Uterus (tissue), 4 donors: ENCODE data around the gene ACTN1. TPM values are rescaled to one million over a fixed set of nuclear protein-coding genes. Genes with fewer than 3 reads are reported as not detected.
"Not testable (repeated sequence)": the region's sequence is repeated elsewhere in the genome, so short reads cannot be mapped to it uniquely, and the experiment has no call there.

Experiments
- DNase-seq, 2 donors: peaks; one replicate each; pipeline ENCODE4 v3.0.0-alpha.2; 2019 to 2020
- H3K27ac ChIP-seq, 2 donors: fragments of 200-600 bp; sonication (generic); 1 replicate in 1 of 2; 2 replicates in 1 of 2; pipeline ENCODE4 v1.5.1; 2016 to 2018
- H3K27me3 ChIP-seq, 2 donors: fragments of 200-600 bp; sonication (generic); one replicate each; pipeline ENCODE4 v1.5.1; 2018 to 2019; ENCODE audit warnings: control low read depth in 1 of 2
- H3K36me3 ChIP-seq, 2 donors: fragments of 200-600 bp; sonication (generic); one replicate each; pipeline ENCODE4 v1.5.1; 2019; ENCODE audit warnings: control low read depth in 1 of 2
- H3K4me1 ChIP-seq, 2 donors: fragments of 200-600 bp; sonication (generic); one replicate each; pipeline ENCODE4 v1.5.1; 2018 to 2019; ENCODE audit warnings: control low read depth in 1 of 2
- H3K4me3 ChIP-seq, 2 donors: fragments of 200-600 bp; sonication (generic); 1 replicate in 1 of 2; 2 replicates in 1 of 2; pipeline ENCODE4 v1.5.1; 2018 to 2019; ENCODE audit warnings: mild to moderate bottlenecking in 1 of 2
- H3K9me3 ChIP-seq, 2 donors: fragments of 200-600 bp; sonication (generic); one replicate each; pipeline ENCODE4 v1.5.1; 2019; ENCODE audit warnings: control low read depth in 1 of 2
- POLR2A ChIP-seq, 2 donors: fragments of 450-650 bp; IDR thresholded peaks; one replicate each; pipeline ENCODE4 v1.6.1; 2016; ENCODE audit warnings: antibody characterized with exemption in 2 of 2, mild to moderate bottlenecking in 1 of 2, moderate library complexity in 1 of 2
- intact Hi-C: fragments of 100-400 bp; cut with DNase I; formaldehyde crosslinking; loops from one replicate; pipeline ENCODE4 v1.15.1; 2023; ENCODE audit warnings: low total_unique reads
- total RNA-seq, 4 donors: library from RNA; depleted of rRNA in 3 of 4; stranded (reverse); fragments of >200 nt in 3 of 4; gene quantifications; one replicate each; pipeline versions ENCODE4 v1.1.0 to v1.2.4, GENCODE V29; 2014 to 2023
- TF ChIP-seq, protein P1 (sequence below), 4 experiments: fragments of 200-600 bp in 2 of 4; fragments of 450-650 bp in 2 of 4; sonication (generic) in 2 of 4; IDR thresholded peaks; one replicate each; pipeline ENCODE4 v1.5.1; 2016 to 2019; ENCODE audit warnings: antibody characterized with exemption in 4 of 4, mild to moderate bottlenecking in 2 of 4, moderate library complexity in 1 of 4
- donor health status: DM: yes; HTN: yes; CAD: no.

ACTN1 gene
- 100 to 1,000 TPM; 147 to 538 (median 343) TPM for total RNA-seq

GRCh38 chr14:68979021-68979721 lies at the start of gene ACTN1:
ACTN1 (minus strand) TSS chr14:68979302; CDS start chr14:68979056, 246 bp downstream.
- no peaks in the 10 kb centered on the region for H3K9me3 ChIP-seq
- peaks cover 8 to 13% of the 10 kb centered on the region in 2 donors for H3K4me1 ChIP-seq
- peak within 1 kb of the TSS; percentile 88 to 94 for H3K4me3 ChIP-seq
- H3K27me3 ChIP-seq, result no peaks in the 10 kb centered on the region
- DNase-seq, result peak; percentile 95 to 97
- TF ChIP-seq POLR2A (IDR thresholded peaks at IDR 0.05), result peak; percentile 87 to 91
- TF ChIP-seq, protein P1, sequence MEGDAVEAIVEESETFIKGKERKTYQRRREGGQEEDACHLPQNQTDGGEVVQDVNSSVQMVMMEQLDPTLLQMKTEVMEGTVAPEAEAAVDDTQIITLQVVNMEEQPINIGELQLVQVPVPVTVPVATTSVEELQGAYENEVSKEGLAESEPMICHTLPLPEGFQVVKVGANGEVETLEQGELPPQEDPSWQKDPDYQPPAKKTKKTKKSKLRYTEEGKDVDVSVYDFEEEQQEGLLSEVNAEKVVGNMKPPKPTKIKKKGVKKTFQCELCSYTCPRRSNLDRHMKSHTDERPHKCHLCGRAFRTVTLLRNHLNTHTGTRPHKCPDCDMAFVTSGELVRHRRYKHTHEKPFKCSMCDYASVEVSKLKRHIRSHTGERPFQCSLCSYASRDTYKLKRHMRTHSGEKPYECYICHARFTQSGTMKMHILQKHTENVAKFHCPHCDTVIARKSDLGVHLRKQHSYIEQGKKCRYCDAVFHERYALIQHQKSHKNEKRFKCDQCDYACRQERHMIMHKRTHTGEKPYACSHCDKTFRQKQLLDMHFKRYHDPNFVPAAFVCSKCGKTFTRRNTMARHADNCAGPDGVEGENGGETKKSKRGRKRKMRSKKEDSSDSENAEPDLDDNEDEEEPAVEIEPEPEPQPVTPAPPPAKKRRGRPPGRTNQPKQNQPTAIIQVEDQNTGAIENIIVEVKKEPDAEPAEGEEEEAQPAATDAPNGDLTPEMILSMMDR (IDR thresholded peaks at IDR 0.05), result peak in 1 of 4 experiments; percentile 29
- H3K36me3 ChIP-seq, result no peaks in the 10 kb centered on the region
- intact Hi-C loops, result loop anchor here (5.0 kb wide), 1 partner anchor 37 kb away; no protein-coding TSS in a partner anchor
- peak within 1 kb of the TSS; percentile 97 to 100 for H3K27ac ChIP-seq

GRCh38 chr14:69027242-69027913 lies 48.3 kb upstream of the ACTN1 start:
- H3K4me3 ChIP-seq, result no peak overlapping the region
- DNase-seq, result no peak
- intact Hi-C loops, result no loop called here
- H3K27ac ChIP-seq, result no peak overlapping the region
- no peaks in the 10 kb centered on the region for H3K4me1 ChIP-seq
- TF ChIP-seq, protein P1 (IDR thresholded peaks at IDR 0.05), result no peak
- no peak for TF ChIP-seq POLR2A (IDR thresholded peaks at IDR 0.05)
- H3K27me3 ChIP-seq, result no peaks in the 10 kb centered on the region
- H3K36me3 ChIP-seq, result no peaks in the 10 kb centered on the region
- no peaks in the 10 kb centered on the region for H3K9me3 ChIP-seq

DNA sequence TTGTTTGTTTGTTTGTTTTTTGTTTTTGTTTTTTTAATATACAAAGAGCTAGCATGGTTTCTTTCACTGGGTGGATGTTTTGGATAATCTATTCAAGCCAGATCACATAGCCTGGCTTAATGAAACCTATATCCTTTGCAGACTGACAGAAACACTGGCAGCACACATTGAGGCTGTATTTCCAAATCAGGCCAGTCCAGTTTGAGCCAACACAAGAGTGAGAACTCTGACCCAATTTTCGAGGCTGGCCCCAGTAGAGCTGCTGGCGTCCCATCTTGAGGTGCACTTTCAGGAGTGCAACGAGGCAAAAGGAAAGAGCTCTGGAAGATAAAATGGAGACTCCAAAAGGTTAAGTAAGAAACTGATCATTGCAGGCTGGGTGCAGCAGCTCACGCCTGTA lies 43.9 kb upstream of the ACTN1 start:
- intact Hi-C loops, result no loop called here
- no peak for TF ChIP-seq POLR2A (IDR thresholded peaks at IDR 0.05)
- TF ChIP-seq, protein P1 (IDR thresholded peaks at IDR 0.05), result no peak
- H3K27ac ChIP-seq, result no peak overlapping the region

DNA sequence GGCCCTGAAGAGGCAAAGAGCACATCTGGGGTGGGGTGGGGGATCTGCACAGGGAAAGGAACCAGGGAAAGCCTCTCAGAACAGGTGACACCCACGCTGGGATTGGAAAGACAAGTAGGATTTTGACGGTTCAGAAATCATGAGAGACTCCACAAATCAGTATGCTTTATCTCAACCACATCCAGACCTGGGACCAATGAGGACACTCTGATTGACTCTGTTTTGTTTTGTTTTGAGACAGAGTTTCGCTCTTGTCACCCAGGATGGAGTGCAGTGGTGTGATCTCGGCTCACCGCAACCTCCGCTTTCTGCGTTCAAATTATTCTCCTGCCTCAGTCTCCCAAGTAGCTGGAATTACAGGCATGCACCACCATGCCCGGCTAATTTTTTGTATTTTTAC lies 43.0 kb upstream of the ACTN1 start:
- intact Hi-C loops, result not testable (repeated sequence)

More for the DNA sequence above, 43.9 kb upstream of the ACTN1 start:
- H3K4me3 ChIP-seq, result no peak overlapping the region
- DNase-seq, result no peak
- no peaks in the 10 kb centered on the region for H3K4me1 ChIP-seq
- no peaks in the 10 kb centered on the region for H3K36me3 ChIP-seq
- H3K9me3 ChIP-seq, result no peaks in the 10 kb centered on the region
- no peaks in the 10 kb centered on the region for H3K27me3 ChIP-seq

DNA sequence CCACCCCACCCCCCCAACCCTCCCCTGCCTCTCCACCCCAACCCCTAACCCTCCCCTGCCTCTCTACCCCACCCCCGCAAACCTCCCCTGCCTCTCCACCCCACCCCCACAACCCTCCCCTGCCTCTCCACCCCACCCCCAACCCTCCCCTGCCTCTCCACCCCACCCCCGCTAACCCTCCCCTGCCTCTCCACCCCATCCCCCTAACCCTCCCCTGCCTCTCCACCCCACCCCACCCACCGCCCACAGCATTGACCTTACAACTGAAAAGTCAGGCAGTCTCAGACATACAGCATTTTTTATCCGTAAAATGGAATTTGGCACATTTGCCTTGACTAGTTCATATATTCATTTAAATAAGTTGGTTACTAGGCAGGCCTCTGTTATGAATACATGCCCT lies 38.6 kb upstream of the ACTN1 start:
- DNase-seq, result no peak
- Histone ChIP-seq H3K4me3 (no peak overlapping the region), H3K27ac (no peak overlapping the region), H3K9me3 (no peaks in the 10 kb centered on the region), H3K27me3 (no peaks in the 10 kb centered on the region), H3K36me3 (no peaks in the 10 kb centered on the region), H3K4me1 (no peaks in the 10 kb centered on the region)
- intact Hi-C loops, result no loop called here
- no peak for TF ChIP-seq POLR2A (IDR thresholded peaks at IDR 0.05)

More for the DNA sequence above, 43.0 kb upstream of the ACTN1 start:
- not testable (repeated sequence) for H3K4me3 ChIP-seq, H3K27ac ChIP-seq, H3K27me3 ChIP-seq, H3K9me3 ChIP-seq, DNase-seq, H3K36me3 ChIP-seq, H3K4me1 ChIP-seq

GRCh38 chr14:69014829-69015259 lies 35.7 kb upstream of the ACTN1 start:
- TF ChIP-seq POLR2A (IDR thresholded peaks at IDR 0.05), result no peak
- TF ChIP-seq, protein P1 (IDR thresholded peaks at IDR 0.05), result no peak

More at GRCh38 chr14:69014829-69015259, 35.7 kb upstream of the ACTN1 start:
- H3K27me3 ChIP-seq, result no peaks in the 10 kb centered on the region
- intact Hi-C loops, result no loop called here
- no peaks in the 10 kb centered on the region for H3K36me3 ChIP-seq
- no peak for DNase-seq
- no peak overlapping the region for H3K27ac ChIP-seq
- no peaks in the 10 kb centered on the region for H3K4me1 ChIP-seq
- no peaks in the 10 kb centered on the region for H3K9me3 ChIP-seq
- no peak overlapping the region for H3K4me3 ChIP-seq
